Fibroblast of lung (primary cell): ENCODE measurements around the gene DCLRE1C. TPM values are rescaled to one million over a fixed set of nuclear protein-coding genes. Genes with fewer than 3 reads are reported as not detected.
"Not testable (repeated sequence)": the region's sequence is repeated elsewhere in the genome, so short reads cannot be mapped to it uniquely, and the experiment has no call there.

Source experiments
- DNase-seq, 2 donors: peaks; one replicate each; pipeline versions ENCODE4 v3.0.0 to v3.0.0-alpha.2; 2010; ENCODE audit warnings: low read depth in 2 of 2
- H2AFZ ChIP-seq: 2 replicates; pipeline ENCODE4 v1.5.1; 2012; ENCODE audit warnings: low read length, control low read depth, inconsistent platforms
- H3K27ac ChIP-seq: 2 replicates; pipeline ENCODE4 v1.5.1; 2011; ENCODE audit warnings: low read length, control low read depth; ENCODE audit not compliant: insufficient read depth
- H3K27me3 ChIP-seq: 2 replicates; pipeline ENCODE4 v1.5.1; 2011; ENCODE audit warnings: mild to moderate bottlenecking, low read length; ENCODE audit not compliant: control insufficient read depth, insufficient read depth
- H3K36me3 ChIP-seq: 2 replicates; pipeline ENCODE4 v1.5.1; 2011; ENCODE audit warnings: low read length; ENCODE audit not compliant: control insufficient read depth, insufficient read depth
- H3K4me1 ChIP-seq: 2 replicates; pipeline ENCODE4 v1.5.1; 2011; ENCODE audit warnings: low read length; ENCODE audit not compliant: control insufficient read depth, insufficient read depth; ENCODE audit errors: extremely low read depth
- H3K4me2 ChIP-seq: 2 replicates; pipeline ENCODE4 v1.5.1; 2011; ENCODE audit warnings: low read length, control low read depth; ENCODE audit not compliant: insufficient read depth; ENCODE audit errors: extremely low read depth
- H3K4me3 ChIP-seq, 4 experiments: fragments of 200-600 bp in 1 of 4; sonication (generic) in 1 of 4; replicated peaks in 1 of 4; 2 replicates each; pipeline ENCODE4 v1.5.1; 2011 to 2016; ENCODE audit warnings: low read length in 4 of 4, low read depth in 3 of 4, mild to moderate bottlenecking in 3 of 4, control low read depth in 2 of 4, inconsistent platforms in 1 of 4, mixed read lengths in 1 of 4; ENCODE audit not compliant: insufficient read depth in 1 of 4; ENCODE audit errors: control extremely low read depth in 1 of 4
- H3K79me2 ChIP-seq: 2 replicates; pipeline ENCODE4 v1.5.1; 2012; ENCODE audit warnings: mild to moderate bottlenecking, low read length, inconsistent platforms; ENCODE audit not compliant: control insufficient read depth, insufficient read depth
- H3K9ac ChIP-seq: 2 replicates; pipeline ENCODE4 v1.5.1; 2011; ENCODE audit warnings: mild to moderate bottlenecking, low read length, control low read depth; ENCODE audit not compliant: insufficient read depth
- H3K9me3 ChIP-seq: 2 replicates; pipeline ENCODE4 v1.5.1; 2012; ENCODE audit warnings: low read depth, low read length; ENCODE audit not compliant: control insufficient read depth, insufficient read depth
- H4K20me1 ChIP-seq: 2 replicates; pipeline ENCODE4 v1.5.1; 2011; ENCODE audit warnings: low read length; ENCODE audit not compliant: control insufficient read depth, insufficient read depth; ENCODE audit errors: extremely low read depth
- EZH2 ChIP-seq: IDR thresholded peaks from 2 replicates; pipeline ENCODE4 v1.5.1; 2012; ENCODE audit warnings: low read length, control low read depth, mild to moderate bottlenecking; ENCODE audit errors: missing control alignments
- polyA plus RNA-seq, 2 donors: library from polyadenylated mRNA; depleted of rRNA in 1 of 2; stranded (reverse) in 1 of 2; unstranded in 1 of 2; fragments of >200 nt; gene quantifications; 2 replicates each; pipeline ENCODE4 v1.2.1, GENCODE V29; 2011 to 2012; ENCODE audit warnings: missing spikeins in 1 of 2
- total RNA-seq: library from RNA; depleted of rRNA; stranded (reverse); fragments of >200 nt; gene quantifications from 2 replicates; pipeline ENCODE4 v1.2.1, GENCODE V29; 2014
- TF ChIP-seq, protein P1 (sequence below), 2 donors: IDR thresholded peaks in 1 of 2; conservative IDR thresholded peaks in 1 of 2; 1 replicate in 1 of 2; 2 replicates in 1 of 2; pipeline ENCODE4 v1.5.1; 2011 to 2012; ENCODE audit warnings: low read length in 2 of 2, control low read depth in 1 of 2, inconsistent platforms in 1 of 2, low read depth in 1 of 2, mild to moderate bottlenecking in 1 of 2

DCLRE1C gene
- total and polyA plus RNA-seq, 2 donors (not counting 1 experiment from before 2014, with no cell fraction given): 8.9 to 13.4 TPM

- no peak overlapping the region for H2AFZ ChIP-seq
- no peaks in the 10 kb centered on the region for H3K9me3 ChIP-seq
- peaks cover 8% of the 10 kb centered on the region for H3K36me3 ChIP-seq
- TF ChIP-seq, protein P1, sequence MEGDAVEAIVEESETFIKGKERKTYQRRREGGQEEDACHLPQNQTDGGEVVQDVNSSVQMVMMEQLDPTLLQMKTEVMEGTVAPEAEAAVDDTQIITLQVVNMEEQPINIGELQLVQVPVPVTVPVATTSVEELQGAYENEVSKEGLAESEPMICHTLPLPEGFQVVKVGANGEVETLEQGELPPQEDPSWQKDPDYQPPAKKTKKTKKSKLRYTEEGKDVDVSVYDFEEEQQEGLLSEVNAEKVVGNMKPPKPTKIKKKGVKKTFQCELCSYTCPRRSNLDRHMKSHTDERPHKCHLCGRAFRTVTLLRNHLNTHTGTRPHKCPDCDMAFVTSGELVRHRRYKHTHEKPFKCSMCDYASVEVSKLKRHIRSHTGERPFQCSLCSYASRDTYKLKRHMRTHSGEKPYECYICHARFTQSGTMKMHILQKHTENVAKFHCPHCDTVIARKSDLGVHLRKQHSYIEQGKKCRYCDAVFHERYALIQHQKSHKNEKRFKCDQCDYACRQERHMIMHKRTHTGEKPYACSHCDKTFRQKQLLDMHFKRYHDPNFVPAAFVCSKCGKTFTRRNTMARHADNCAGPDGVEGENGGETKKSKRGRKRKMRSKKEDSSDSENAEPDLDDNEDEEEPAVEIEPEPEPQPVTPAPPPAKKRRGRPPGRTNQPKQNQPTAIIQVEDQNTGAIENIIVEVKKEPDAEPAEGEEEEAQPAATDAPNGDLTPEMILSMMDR (conservative IDR thresholded peaks at IDR 0.05 in 1 of 2, IDR thresholded peaks at IDR 0.05 in 1 of 2; ENCODE audit: low read depth in 1 of 2, low read length in 2 of 2): no peak
- no peak overlapping the region for H3K4me2 ChIP-seq
- no peak for DNase-seq
- no peaks in the 10 kb centered on the region for H3K79me2 ChIP-seq
- no peak overlapping the region for H3K27ac ChIP-seq
- H3K9ac ChIP-seq: no peak overlapping the region
- no peaks in the 10 kb centered on the region for H3K4me1 ChIP-seq
- H3K27me3 ChIP-seq: no peaks in the 10 kb centered on the region
- H3K4me3 ChIP-seq: no peak overlapping the region
- H4K20me1 ChIP-seq: no peaks in the 10 kb centered on the region
These were observed 42.1 kb downstream of the DCLRE1C start for GRCh38 chr10:14911801-14912200.

DNA sequence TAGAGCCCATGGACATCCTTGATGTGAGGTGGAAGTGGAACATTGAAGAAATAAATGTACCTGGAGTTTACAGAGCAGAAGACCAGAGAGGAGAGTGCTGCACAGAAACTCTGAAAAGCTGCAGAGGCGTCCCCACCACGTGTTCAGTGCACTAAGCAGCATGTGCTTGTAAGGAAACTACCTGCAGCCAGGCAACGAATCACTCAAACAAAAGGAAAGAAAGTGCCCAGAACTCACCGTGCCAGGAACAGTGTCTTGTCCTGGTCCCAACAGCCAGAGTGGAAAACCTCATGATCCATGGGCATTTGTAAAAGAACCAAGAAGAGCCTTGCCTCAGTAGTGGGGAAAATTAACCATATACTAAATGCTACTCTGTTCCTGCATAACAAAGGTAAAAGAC lies 42.9 kb downstream of the DCLRE1C start:
- DNase-seq: no peak
- no peak overlapping the region for H3K4me2 ChIP-seq
- H3K27ac ChIP-seq: no peak overlapping the region
- H3K27me3 ChIP-seq: no peaks in the 10 kb centered on the region
- H3K4me1 ChIP-seq: no peaks in the 10 kb centered on the region
- peaks cover 8% of the 10 kb centered on the region for H3K36me3 ChIP-seq
- H3K9me3 ChIP-seq: no peaks in the 10 kb centered on the region
- no peak overlapping the region for H2AFZ ChIP-seq
- H4K20me1 ChIP-seq: no peaks in the 10 kb centered on the region
- no peaks in the 10 kb centered on the region for H3K79me2 ChIP-seq
- H3K4me3 ChIP-seq: no peak overlapping the region
- TF ChIP-seq, protein P1 (conservative IDR thresholded peaks at IDR 0.05 in 1 of 2, IDR thresholded peaks at IDR 0.05 in 1 of 2; ENCODE audit: low read depth in 1 of 2, low read length in 2 of 2): no peak
- TF ChIP-seq EZH2: no peak
- H3K9ac ChIP-seq: no peak overlapping the region

- no peak overlapping the region for H3K9ac ChIP-seq
- no peak overlapping the region for H3K27ac ChIP-seq
- no peaks in the 10 kb centered on the region for H3K79me2 ChIP-seq
- no peak overlapping the region for H3K4me2 ChIP-seq
- DNase-seq: no peak
- no peaks in the 10 kb centered on the region for H3K4me1 ChIP-seq
- no peak overlapping the region for H2AFZ ChIP-seq
- H3K9me3 ChIP-seq: no peaks in the 10 kb centered on the region
- no peaks in the 10 kb centered on the region for H4K20me1 ChIP-seq
- H3K4me3 ChIP-seq: no peak overlapping the region
- no peak for TF ChIP-seq EZH2
- TF ChIP-seq, protein P1 (conservative IDR thresholded peaks at IDR 0.05 in 1 of 2, IDR thresholded peaks at IDR 0.05 in 1 of 2; ENCODE audit: low read depth in 1 of 2, low read length in 2 of 2): no peak
- no peaks in the 10 kb centered on the region for H3K27me3 ChIP-seq
- peaks cover 8% of the 10 kb centered on the region for H3K36me3 ChIP-seq
These were observed 44.8 kb downstream of the DCLRE1C start for GRCh38 chr10:14909101-14909500.

GRCh38 chr10:14907591-14907990 lies 46.3 kb downstream of the DCLRE1C start:
- H3K4me2 ChIP-seq, H3K27me3 ChIP-seq, H2AFZ ChIP-seq, H4K20me1 ChIP-seq, DNase-seq, H3K79me2 ChIP-seq, H3K9ac ChIP-seq, H3K36me3 ChIP-seq, H3K9me3 ChIP-seq, H3K27ac ChIP-seq, H3K4me3 ChIP-seq, H3K4me1 ChIP-seq: not testable (repeated sequence)
